A673 (cell line): ENCODE results near the gene ZFYVE9.

ENCODE experiments used
- CTCF ChIP-seq: fragments of 300-800, 200-600 bp; sonication (generic); conservative IDR thresholded peaks from 2 replicates; pipeline ENCODE4 v1.5.1; 2017; ENCODE audit warnings: low read depth, mild to moderate bottlenecking, antibody characterized with exemption, low read length, moderate library complexity, mixed read lengths
- EZH2 ChIP-seq: fragments of 200-600 bp; sonication (generic); IDR thresholded peaks from 2 replicates; pipeline ENCODE4 v1.6.1; 2017; ENCODE audit warnings: borderline replicate concordance, low read depth, mild to moderate bottlenecking, mixed read lengths, antibody characterized with exemption, low read length; ENCODE audit not compliant: poor library complexity, severe bottlenecking

GRCh38 chr1:52153010-52153409 is 11.1 kb downstream of the ZFYVE9 start:
- TF ChIP-seq CTCF = no peak
- TF ChIP-seq EZH2 = no peak
